Glomerular visceral epithelial cell (primary cell): Measurements from ENCODE around the gene YPEL2.

Experiments used
- DNase-seq: peaks from one replicate; pipeline ENCODE4 v3.0.0-alpha.2; 2016; ENCODE audit errors: extremely low spot score

The YPEL2 gene

GRCh38 chr17:59356543-59357218, 25.2 kb downstream of the YPEL2 start:
- DNase-seq, result no peak

- DNase-seq, result no peak
Measured at GRCh38 chr17:59357219-59357697, 25.8 kb downstream of the YPEL2 start.

- DNase-seq, result peak; percentile 56
Measured at GRCh38 chr17:59357929-59358328, 26.5 kb downstream of the YPEL2 start.

GRCh38 chr17:59361386-59361785, 29.9 kb downstream of the YPEL2 start:
- peak; percentile 8 for DNase-seq

GRCh38 chr17:59361916-59362810, 30.7 kb downstream of the YPEL2 start:
- peak; percentile 84 for DNase-seq

GRCh38 chr17:59362811-59363205, 31.4 kb downstream of the YPEL2 start:
- DNase-seq, result no peak

- DNase-seq, result no peak
Measured at GRCh38 chr17:59365383-59365981, 34.0 kb downstream of the YPEL2 start.

GRCh38 chr17:59366040-59366757, 34.7 kb downstream of the YPEL2 start:
- DNase-seq, result peak; percentile 26

GRCh38 chr17:59366773-59367656, 35.6 kb downstream of the YPEL2 start:
- DNase-seq, result peak; percentile 68

GRCh38 chr17:59367657-59368045, 36.2 kb downstream of the YPEL2 start:
- no peak for DNase-seq

GRCh38 chr17:59368218-59368857, 36.9 kb downstream of the YPEL2 start:
- DNase-seq, result no peak

- DNase-seq, result peak; percentile 71
Measured at GRCh38 chr17:59369031-59369975, 37.8 kb downstream of the YPEL2 start.

- no peak for DNase-seq
Measured at GRCh38 chr17:59370593-59371299, 39.3 kb downstream of the YPEL2 start.

GRCh38 chr17:59371416-59372100, 40.1 kb downstream of the YPEL2 start:
- DNase-seq, result peak; percentile 11

- no peak for DNase-seq
Measured at GRCh38 chr17:59372138-59372751, 40.8 kb downstream of the YPEL2 start.

- no peak for DNase-seq
Measured at GRCh38 chr17:59373882-59374495, 42.5 kb downstream of the YPEL2 start.

GRCh38 chr17:59374612-59375011, 43.2 kb downstream of the YPEL2 start:
- DNase-seq, result no peak
